Progenitor cell of endocrine pancreas (in vitro differentiated cells): ENCODE measurements around the gene FGF19. TPM values are rescaled to one million over a fixed set of nuclear protein-coding genes. Genes with fewer than 3 reads are reported as not detected.

ENCODE experiments used
- DNase-seq: peaks from one replicate; pipeline ENCODE4 v3.0.0; 2021; ENCODE audit warnings: low spot score; ENCODE audit not compliant: unreplicated experiment
- H3K27ac Mint-ChIP-seq: 2 replicates; pipeline ENCODE4 v1.8.0; 2021; ENCODE audit warnings: mild to moderate bottlenecking, moderate library complexity, mixed read lengths
- H3K27me3 Mint-ChIP-seq: 2 replicates; pipeline ENCODE4 v1.8.0; 2021; ENCODE audit warnings: mixed read lengths
- H3K36me3 Mint-ChIP-seq: 2 replicates; pipeline ENCODE4 v1.8.0; 2022; ENCODE audit warnings: mixed read lengths; ENCODE audit not compliant: insufficient read depth
- H3K4me1 Mint-ChIP-seq: 2 replicates; pipeline ENCODE4 v1.8.0; 2021; ENCODE audit warnings: low read depth, mixed read lengths
- H3K4me3 Mint-ChIP-seq: 2 replicates; pipeline ENCODE4 v1.8.0; 2021; ENCODE audit warnings: low read depth, mild to moderate bottlenecking, moderate library complexity, mixed read lengths
- H3K9me3 Mint-ChIP-seq: 2 replicates; pipeline ENCODE4 v1.8.0; 2021; ENCODE audit warnings: low read depth, mixed read lengths
- total RNA-seq: library from RNA; stranded (reverse); gene quantifications from 2 replicates; pipeline ENCODE4 v1.2.1, GENCODE V29; 2021
- TF ChIP-seq, protein P1 (sequence below): fragments of 200-600 bp; sonication (generic); IDR thresholded peaks from one replicate; pipeline ENCODE4 v1.5.0; 2021; ENCODE audit warnings: antibody characterized with exemption, mild to moderate bottlenecking; ENCODE audit not compliant: unreplicated experiment

FGF19 gene
- total RNA-seq, 1 donor from 2014 or later: not detected

- H3K4me1 Mint-ChIP-seq: peaks cover 9% of the 10 kb centered on the region
- DNase-seq: no peak
- no peak overlapping the region for H3K27ac Mint-ChIP-seq
- no peaks in the 10 kb centered on the region for H3K27me3 Mint-ChIP-seq
- H3K4me3 Mint-ChIP-seq: no peak overlapping the region
- H3K9me3 Mint-ChIP-seq: no peaks in the 10 kb centered on the region
- peaks cover 3% of the 10 kb centered on the region for H3K36me3 Mint-ChIP-seq
- TF ChIP-seq, protein P1, sequence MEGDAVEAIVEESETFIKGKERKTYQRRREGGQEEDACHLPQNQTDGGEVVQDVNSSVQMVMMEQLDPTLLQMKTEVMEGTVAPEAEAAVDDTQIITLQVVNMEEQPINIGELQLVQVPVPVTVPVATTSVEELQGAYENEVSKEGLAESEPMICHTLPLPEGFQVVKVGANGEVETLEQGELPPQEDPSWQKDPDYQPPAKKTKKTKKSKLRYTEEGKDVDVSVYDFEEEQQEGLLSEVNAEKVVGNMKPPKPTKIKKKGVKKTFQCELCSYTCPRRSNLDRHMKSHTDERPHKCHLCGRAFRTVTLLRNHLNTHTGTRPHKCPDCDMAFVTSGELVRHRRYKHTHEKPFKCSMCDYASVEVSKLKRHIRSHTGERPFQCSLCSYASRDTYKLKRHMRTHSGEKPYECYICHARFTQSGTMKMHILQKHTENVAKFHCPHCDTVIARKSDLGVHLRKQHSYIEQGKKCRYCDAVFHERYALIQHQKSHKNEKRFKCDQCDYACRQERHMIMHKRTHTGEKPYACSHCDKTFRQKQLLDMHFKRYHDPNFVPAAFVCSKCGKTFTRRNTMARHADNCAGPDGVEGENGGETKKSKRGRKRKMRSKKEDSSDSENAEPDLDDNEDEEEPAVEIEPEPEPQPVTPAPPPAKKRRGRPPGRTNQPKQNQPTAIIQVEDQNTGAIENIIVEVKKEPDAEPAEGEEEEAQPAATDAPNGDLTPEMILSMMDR: no peak
These were observed 26.1 kb downstream of the FGF19 start for GRCh38 chr11:69677749-69678148.

GRCh38 chr11:69674886-69675714 is 28.7 kb downstream of the FGF19 start, which contains the start of gene LTO1:
Gene LTO1, minus strand, starts transcription at chr11:69675353. Its CDS starts 114 bp downstream, at chr11:69675239.
- H3K4me1 Mint-ChIP-seq: peaks cover 9% of the 10 kb centered on the region
- TF ChIP-seq, protein P1: peak; percentile 12
- DNase-seq: peak; percentile 96
- H3K27me3 Mint-ChIP-seq: no peaks in the 10 kb centered on the region
- H3K36me3 Mint-ChIP-seq: peaks cover 5% of the 10 kb centered on the region
- peak within 1 kb of the TSS; percentile 94 for H3K27ac Mint-ChIP-seq
- H3K4me3 Mint-ChIP-seq: peak within 1 kb of the TSS; percentile 94
- H3K9me3 Mint-ChIP-seq: no peaks in the 10 kb centered on the region

DNA sequence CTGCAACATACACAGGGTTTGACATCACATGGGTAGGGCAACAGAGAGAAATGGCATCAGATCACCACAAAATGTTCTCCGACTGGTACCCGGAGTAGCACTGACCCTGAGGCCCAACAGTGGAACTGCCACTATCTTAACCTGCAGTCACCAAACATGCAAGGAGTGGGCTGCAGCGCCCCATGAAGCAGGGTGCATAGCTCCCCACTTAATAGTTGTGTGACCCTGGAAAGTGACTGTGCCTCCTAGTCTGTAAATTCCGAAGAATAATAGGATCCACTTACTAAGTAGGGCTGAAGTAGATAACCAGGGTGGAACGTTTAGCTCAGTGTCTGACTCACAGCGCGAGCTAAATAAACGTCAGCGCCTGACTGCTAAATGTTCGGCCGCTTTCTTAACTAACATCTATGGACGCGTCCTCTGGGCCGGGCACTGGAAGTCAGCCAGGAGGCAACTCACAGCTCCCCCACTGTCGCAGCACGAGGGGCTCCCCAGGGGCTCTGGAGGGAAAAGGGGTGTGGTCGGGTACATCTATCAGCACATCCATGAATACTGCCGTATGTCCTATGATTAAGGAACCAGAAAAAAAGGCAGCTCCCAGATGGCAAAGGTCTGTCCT is 29.4 kb downstream of the FGF19 start:
- peak overlapping the region; percentile 49 for H3K27ac Mint-ChIP-seq
- DNase-seq: no peak

DNA sequence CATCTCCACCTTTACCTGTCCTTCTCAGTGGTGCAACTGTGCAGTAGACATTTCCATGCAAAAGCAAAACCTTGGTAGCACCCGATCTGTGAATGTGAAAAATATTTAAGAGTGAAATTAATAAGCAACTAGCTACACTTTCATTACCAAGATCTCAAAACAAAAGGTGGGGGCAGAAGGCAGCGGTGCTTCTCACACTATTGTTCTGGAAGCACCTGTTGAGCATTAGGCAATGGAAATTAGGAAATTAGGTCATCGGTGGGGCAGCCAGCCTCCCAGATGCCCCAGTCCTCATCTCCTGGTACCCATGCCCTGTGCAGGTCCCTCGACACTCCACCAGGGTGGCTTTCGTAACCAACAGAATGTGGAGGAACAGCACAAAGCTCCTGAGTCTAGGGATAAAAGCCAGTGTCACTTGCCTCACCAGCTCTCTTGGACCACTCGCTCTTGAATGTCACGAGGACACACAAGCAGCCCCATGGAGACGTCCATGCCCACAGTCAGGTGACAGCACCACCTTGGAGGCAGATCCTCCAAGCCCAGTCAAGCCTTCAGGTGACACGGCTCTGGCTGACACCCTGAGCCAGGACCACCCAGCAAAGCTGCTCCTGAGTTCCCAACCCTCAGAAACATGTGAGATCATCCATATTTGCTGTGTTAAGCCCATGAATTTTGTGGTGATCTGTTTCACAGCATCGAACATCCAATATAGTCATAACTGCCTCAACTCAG is 31.9 kb downstream of the FGF19 start:
- no peak for DNase-seq
- H3K4me3 Mint-ChIP-seq: no peak overlapping the region
- no peaks in the 10 kb centered on the region for H3K27me3 Mint-ChIP-seq
- H3K36me3 Mint-ChIP-seq: peaks cover 13% of the 10 kb centered on the region
- no peaks in the 10 kb centered on the region for H3K9me3 Mint-ChIP-seq
- H3K4me1 Mint-ChIP-seq: peaks cover 9% of the 10 kb centered on the region
- no peak overlapping the region for H3K27ac Mint-ChIP-seq
- TF ChIP-seq, protein P1: no peak

More for the DNA sequence above, 29.4 kb downstream of the FGF19 start:
- H3K9me3 Mint-ChIP-seq: no peaks in the 10 kb centered on the region
- TF ChIP-seq, protein P1: no peak
- H3K4me1 Mint-ChIP-seq: peaks cover 9% of the 10 kb centered on the region
- no peaks in the 10 kb centered on the region for H3K27me3 Mint-ChIP-seq
- peak overlapping the region; percentile 94 for H3K4me3 Mint-ChIP-seq
- H3K36me3 Mint-ChIP-seq: peaks cover 7% of the 10 kb centered on the region

GRCh38 chr11:69670158-69670845 is 33.5 kb downstream of the FGF19 start:
- Mint-ChIP-seq H3K27ac (peak overlapping the region; percentile 85), H3K9me3 (no peaks in the 10 kb centered on the region), H3K27me3 (no peaks in the 10 kb centered on the region), H3K36me3 (peaks cover 15% of the 10 kb centered on the region), H3K4me3 (no peak overlapping the region), H3K4me1 (peaks cover 8% of the 10 kb centered on the region)
- TF ChIP-seq, protein P1: peak; percentile 93
- peak; percentile 73 for DNase-seq
